Caco-2 (cell line): ENCODE data around the gene FBH1. TPM values are rescaled to one million over a fixed set of nuclear protein-coding genes. Genes with fewer than 3 reads are reported as not detected.
A peak's percentile ranks its signal among the peaks of the same experiment; 100 is the strongest.

Source experiments
- BruUV-seq: library from RNA; stranded (reverse); fragments of 400-500 nt; replicated peaks from 2 replicates; lab custom pipeline; 2021; lab: Mats Ljungman, UMichigan
- CTCF ChIA-PET: fragments of 300-600 bp; sonication (Branson Sonifier 250); formaldehyde crosslinking; loops from one replicate; lab custom pipeline; 2022; ENCODE audit warnings: antibody characterized with exemption; lab: Charles Lee
- POLR2A ChIA-PET: fragments of 300-600 bp; sonication (Branson Sonifier 250); formaldehyde crosslinking; loops from one replicate; lab custom pipeline; 2022; ENCODE audit warnings: antibody characterized with exemption; lab: Charles Lee
- DNase-seq, 2 experiments: peaks; one replicate each; pipeline versions ENCODE4 v3.0.0 to v3.0.0-alpha.2; 2020 to 2022
- H3K27me3 ChIP-seq: replicated peaks from 2 replicates; pipeline ENCODE4 v1.6.0; 2011; ENCODE audit warnings: low read length; ENCODE audit not compliant: control insufficient read depth, insufficient read depth
- H3K36me3 ChIP-seq: 2 replicates; pipeline ENCODE4 v1.5.1; 2011; ENCODE audit warnings: low read length; ENCODE audit not compliant: control insufficient read depth, insufficient read depth
- H3K4me1 ChIP-seq: fragments of 250-450 bp; sonication (Bioruptor Pico); 2 replicates; pipeline ENCODE4 v1.5.1; 2020; ENCODE audit warnings: mild to moderate bottlenecking
- H3K4me3 ChIP-seq: 2 replicates; pipeline ENCODE4 v1.5.1; 2011; ENCODE audit warnings: low read depth, mild to moderate bottlenecking, control low read depth, low read length
- H3K9me3 ChIP-seq: fragments of 250-450 bp; sonication (Bioruptor Pico); 2 replicates; pipeline ENCODE4 v1.5.1; 2020; ENCODE audit warnings: mild to moderate bottlenecking, moderate library complexity
- H3K27ac Mint-ChIP-seq: one replicate; pipeline ENCODE4 v1.8.0; 2022; ENCODE audit warnings: mixed read lengths; ENCODE audit not compliant: unreplicated experiment
- H3K27me3 Mint-ChIP-seq: one replicate; pipeline ENCODE4 v1.8.0; 2022; ENCODE audit warnings: mixed read lengths; ENCODE audit not compliant: insufficient read depth, unreplicated experiment
- H3K36me3 Mint-ChIP-seq: one replicate; pipeline ENCODE4 v1.8.0; 2022; ENCODE audit warnings: mild to moderate bottlenecking, mixed read lengths; ENCODE audit not compliant: insufficient read depth, unreplicated experiment
- H3K4me1 Mint-ChIP-seq: one replicate; pipeline ENCODE4 v1.8.0; 2022; ENCODE audit warnings: low read depth, mixed read lengths; ENCODE audit not compliant: unreplicated experiment
- H3K4me3 Mint-ChIP-seq: one replicate; pipeline ENCODE4 v1.8.0; 2022; ENCODE audit warnings: mild to moderate bottlenecking, moderate library complexity, mixed read lengths; ENCODE audit not compliant: unreplicated experiment
- H3K9me3 Mint-ChIP-seq: one replicate; pipeline ENCODE4 v1.8.0; 2022; ENCODE audit warnings: mixed read lengths; ENCODE audit not compliant: unreplicated experiment
- intact Hi-C: fragments of 100-400 bp; cut with micrococcal nuclease; formaldehyde crosslinking; loops from one replicate; pipeline ENCODE4 v1.10.0; 2022; ENCODE audit not compliant: unreplicated experiment
- total RNA-seq: library from RNA; stranded (reverse); gene quantifications from 2 replicates; pipeline ENCODE4 v1.2.3, GENCODE V29; 2022
- TF ChIP-seq, protein P1 (sequence below), 2 experiments: fragments of 200-600 bp in 1 of 2; IDR thresholded peaks; 1 replicate in 1 of 2; 2 replicates in 1 of 2; pipeline versions ENCODE4 v1.5.1 to v1.8.0; 2011 to 2022; ENCODE audit warnings: antibody characterized with exemption in 1 of 2, control low read depth in 1 of 2, inconsistent platforms in 1 of 2, low read depth in 1 of 2, low read length in 1 of 2, mild to moderate bottlenecking in 1 of 2, moderate library complexity in 1 of 2; ENCODE audit not compliant: insufficient read depth in 1 of 2, severe bottlenecking in 1 of 2, unreplicated experiment in 1 of 2

The FBH1 gene
- total RNA-seq, 1 experiment from 2014 or later, result 83.3 TPM

DNA sequence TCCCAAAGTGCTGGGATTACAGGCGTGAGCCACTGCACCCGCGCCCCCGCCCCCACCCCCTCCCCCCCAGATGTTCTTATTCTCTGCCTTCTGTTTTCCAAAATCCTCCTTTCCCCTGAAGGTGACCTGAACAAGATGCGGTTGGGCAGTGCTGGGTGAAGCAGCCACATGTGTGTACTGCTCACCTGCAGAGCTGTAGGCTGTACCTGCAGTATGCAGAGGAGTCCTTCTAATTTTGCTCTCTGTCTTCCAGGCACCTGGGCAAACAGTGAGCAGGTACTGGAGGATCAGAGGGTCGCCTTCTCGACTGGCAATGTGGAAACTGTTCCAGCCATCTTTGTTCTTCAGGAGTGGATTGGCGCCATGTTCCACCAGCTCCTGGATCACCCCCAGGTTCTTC lies 2.4 kb upstream of the FBH1 start:
- Mint-ChIP-seq H3K9me3 (no peaks in the 10 kb centered on the region), H3K4me3 (peak overlapping the region; percentile 85), H3K27me3 (no peaks in the 10 kb centered on the region), H3K4me1 (peaks cover 18% of the 10 kb centered on the region), H3K36me3 (peaks cover 72% of the 10 kb centered on the region), H3K27ac (no peak overlapping the region)
- no TSS peak for BruUV-seq
- no peaks in the 10 kb centered on the region for H3K27me3 ChIP-seq
- no peaks in the 10 kb centered on the region for H3K9me3 ChIP-seq
- H3K4me1 ChIP-seq, result peaks cover 7% of the 10 kb centered on the region; the same call in 1 of the 2 replicates
- TF ChIP-seq, protein P1, sequence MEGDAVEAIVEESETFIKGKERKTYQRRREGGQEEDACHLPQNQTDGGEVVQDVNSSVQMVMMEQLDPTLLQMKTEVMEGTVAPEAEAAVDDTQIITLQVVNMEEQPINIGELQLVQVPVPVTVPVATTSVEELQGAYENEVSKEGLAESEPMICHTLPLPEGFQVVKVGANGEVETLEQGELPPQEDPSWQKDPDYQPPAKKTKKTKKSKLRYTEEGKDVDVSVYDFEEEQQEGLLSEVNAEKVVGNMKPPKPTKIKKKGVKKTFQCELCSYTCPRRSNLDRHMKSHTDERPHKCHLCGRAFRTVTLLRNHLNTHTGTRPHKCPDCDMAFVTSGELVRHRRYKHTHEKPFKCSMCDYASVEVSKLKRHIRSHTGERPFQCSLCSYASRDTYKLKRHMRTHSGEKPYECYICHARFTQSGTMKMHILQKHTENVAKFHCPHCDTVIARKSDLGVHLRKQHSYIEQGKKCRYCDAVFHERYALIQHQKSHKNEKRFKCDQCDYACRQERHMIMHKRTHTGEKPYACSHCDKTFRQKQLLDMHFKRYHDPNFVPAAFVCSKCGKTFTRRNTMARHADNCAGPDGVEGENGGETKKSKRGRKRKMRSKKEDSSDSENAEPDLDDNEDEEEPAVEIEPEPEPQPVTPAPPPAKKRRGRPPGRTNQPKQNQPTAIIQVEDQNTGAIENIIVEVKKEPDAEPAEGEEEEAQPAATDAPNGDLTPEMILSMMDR (IDR thresholded peaks at IDR 0.05; ENCODE audit: insufficient read depth in 1 of 2, low read depth in 1 of 2, low read length in 1 of 2, severe bottlenecking in 1 of 2, unreplicated experiment in 1 of 2), result no peak
- POLR2A ChIA-PET, result interaction anchor here (3.3 kb wide), 1 partner anchor 74 kb away, joined by 109 read pairs; the partner anchor contains the start of gene GDI2
- CTCF ChIA-PET, result no interaction called here
- H3K4me3 ChIP-seq, result peak overlapping the region; percentile 93; the same call in 1 of the 2 replicates
- intact Hi-C loops, result no loop called here
- H3K36me3 ChIP-seq, result peaks cover 4% of the 10 kb centered on the region
- no peak for DNase-seq

- H3K9me3 Mint-ChIP-seq, result no peaks in the 10 kb centered on the region
- peaks cover 72% of the 10 kb centered on the region for H3K36me3 Mint-ChIP-seq
- H3K4me3 Mint-ChIP-seq, result peak overlapping the region; percentile 85
- intact Hi-C loops, result no loop called here
- peaks cover 7% of the 10 kb centered on the region; the same call in 1 of the 2 replicates for H3K4me1 ChIP-seq
- CTCF ChIA-PET, result interaction anchor here (2.1 kb wide), 1 partner anchor 74 kb away, joined by 9 read pairs; the partner anchor contains the start of gene GDI2
- H3K4me1 Mint-ChIP-seq, result peaks cover 24% of the 10 kb centered on the region
- no TSS peak for BruUV-seq
- peak in 1 of 2 experiments; percentile 29 for DNase-seq
- H3K36me3 ChIP-seq, result peaks cover 2% of the 10 kb centered on the region; the same call in 1 of the 2 replicates
- no peaks in the 10 kb centered on the region for H3K9me3 ChIP-seq
- H3K4me3 ChIP-seq, result peak overlapping the region; percentile 93
- peak overlapping the region; percentile 71 for H3K27ac Mint-ChIP-seq
- H3K27me3 Mint-ChIP-seq, result no peaks in the 10 kb centered on the region
- POLR2A ChIA-PET, result interaction anchor here (0.5 to 3.3 kb wide), 2 partner anchors 75 to 516 kb away, joined by 4 to 109 read pairs; partner anchors contain the start of gene GDI2
- H3K27me3 ChIP-seq, result no peaks in the 10 kb centered on the region
- TF ChIP-seq, protein P1 (IDR thresholded peaks at IDR 0.05; ENCODE audit: insufficient read depth in 1 of 2, low read depth in 1 of 2, low read length in 1 of 2, severe bottlenecking in 1 of 2, unreplicated experiment in 1 of 2), result no peak
Observed at GRCh38 chr10:5888351-5888750, 1.7 kb upstream of the FBH1 start.

DNA sequence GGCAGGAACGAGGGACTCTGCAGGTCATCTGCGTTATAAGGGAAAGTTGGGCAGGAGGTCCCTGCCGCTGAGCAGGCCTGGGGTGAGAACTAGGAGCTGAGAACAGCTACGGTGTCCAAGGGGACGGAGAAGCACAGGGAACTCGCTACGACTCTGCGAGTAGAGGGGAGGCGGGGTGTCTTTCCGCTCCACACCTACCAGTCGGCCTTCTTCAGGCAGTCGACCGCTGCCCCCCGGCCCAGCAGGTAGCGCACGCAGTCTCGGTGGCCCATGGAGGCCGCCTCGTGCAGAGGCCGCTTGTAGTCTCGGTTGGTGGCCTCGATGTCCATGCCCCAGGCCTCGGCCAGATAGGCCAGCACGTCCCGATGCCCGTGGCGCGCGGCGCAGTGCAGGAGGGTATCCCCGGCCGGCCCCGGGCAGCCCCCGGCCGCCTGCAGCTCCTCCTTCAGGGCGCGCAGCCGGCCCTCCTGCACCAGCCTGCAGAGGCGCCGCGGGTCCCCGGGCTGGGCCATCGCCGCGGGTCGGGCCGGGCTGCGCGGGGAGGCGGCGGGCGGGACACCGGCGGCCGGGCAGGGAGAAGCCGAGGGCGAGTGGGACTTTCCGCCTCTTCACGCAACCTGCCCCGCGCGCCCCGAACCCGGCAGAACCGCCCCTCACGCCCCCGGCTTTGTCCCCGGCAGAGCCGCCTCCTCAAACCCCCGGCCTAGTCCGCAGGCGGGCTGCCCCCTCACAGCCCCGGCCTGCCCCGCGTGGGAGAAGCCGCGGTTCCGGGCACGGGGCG lies 1.0 kb upstream of the FBH1 start:
- Mint-ChIP-seq H3K4me1 (peaks cover 27% of the 10 kb centered on the region), H3K27ac (peak overlapping the region; percentile 71), H3K4me3 (peak overlapping the region; percentile 85), H3K27me3 (no peaks in the 10 kb centered on the region), H3K36me3 (peaks cover 73% of the 10 kb centered on the region), H3K9me3 (no peaks in the 10 kb centered on the region)
- TF ChIP-seq, protein P1 (IDR thresholded peaks at IDR 0.05; ENCODE audit: insufficient read depth in 1 of 2, low read depth in 1 of 2, low read length in 1 of 2, severe bottlenecking in 1 of 2, unreplicated experiment in 1 of 2), result peak in 1 of 2 experiments; percentile 11
- H3K36me3 ChIP-seq, result peaks cover 2% of the 10 kb centered on the region; the same call in 1 of the 2 replicates
- DNase-seq, result peak; percentile 66 to 77
- ChIA-PET CTCF (interaction anchor here (0.6 to 2.1 kb wide), 4 partner anchors 45 to 764 kb away, joined by 3 to 9 read pairs (median 4); partner anchors contain the start of genes GDI2 and PFKFB3), POLR2A (interaction anchor here (0.5 to 3.3 kb wide), 6 partner anchors 15 to 817 kb away, joined by 3 to 109 read pairs (median 6); partner anchors contain the start of gene GDI2)
- no TSS peak for BruUV-seq
- H3K4me1 ChIP-seq, result peaks cover 7% of the 10 kb centered on the region; the same call in 1 of the 2 replicates
- H3K9me3 ChIP-seq, result no peaks in the 10 kb centered on the region
- peak overlapping the region; percentile 93 for H3K4me3 ChIP-seq
- no peaks in the 10 kb centered on the region for H3K27me3 ChIP-seq
- intact Hi-C loops, result loop anchor here (1.0 kb wide), 1 partner anchor 76 kb away; the partner anchor contains the start of gene GDI2
